Left cardiac atrium (tissue), 4 donors: Measurements from ENCODE around the gene PIBF1. TPM values are rescaled to one million over a fixed set of nuclear protein-coding genes. Genes with fewer than 3 reads are reported as not detected.
"Not testable (repeated sequence)": the region's sequence is repeated elsewhere in the genome, so short reads cannot be mapped to it uniquely, and the experiment has no call there.

ENCODE experiments used
- ATAC-seq, 2 donors: fragments of 200-7000 bp; cut with Tn5 transposase; one replicate each; pipeline ENCODE4 v1.9.1; 2020; ENCODE audit warnings: mild to moderate bottlenecking in 2 of 2, moderate library complexity in 2 of 2
- DNase-seq: peaks from one replicate; pipeline ENCODE4 v3.0.0-alpha.2; 2020
- intact Hi-C, 2 donors: fragments of 100-400 bp; cut with DNase I; formaldehyde crosslinking; loops; one replicate each; pipeline versions ENCODE4 v1.14.1 to v1.15.1; 2022 to 2023
- total RNA-seq, 2 donors: library from RNA; stranded (reverse); fragmentation: NEBNext Ultra II Directional; extraction: Animal tissue kit (Norgen Biotek cat#: 25700); gene quantifications; one replicate each; pipeline ENCODE4 v1.2.1, GENCODE V29; 2021
- donor health status: DM: no; HTN: yes; CAD: no.
- donor health status: DM: no; HTN: yes; CAD: no; lungs with severe emphysema.
- donor health status: DM: yes; HTN: yes; CAD: no.
- donor health status: Dilated cardiomyopathy.

PIBF1 gene
- total RNA-seq, 2 donors from 2014 or later, result 12.2 to 13.5 TPM

DNA sequence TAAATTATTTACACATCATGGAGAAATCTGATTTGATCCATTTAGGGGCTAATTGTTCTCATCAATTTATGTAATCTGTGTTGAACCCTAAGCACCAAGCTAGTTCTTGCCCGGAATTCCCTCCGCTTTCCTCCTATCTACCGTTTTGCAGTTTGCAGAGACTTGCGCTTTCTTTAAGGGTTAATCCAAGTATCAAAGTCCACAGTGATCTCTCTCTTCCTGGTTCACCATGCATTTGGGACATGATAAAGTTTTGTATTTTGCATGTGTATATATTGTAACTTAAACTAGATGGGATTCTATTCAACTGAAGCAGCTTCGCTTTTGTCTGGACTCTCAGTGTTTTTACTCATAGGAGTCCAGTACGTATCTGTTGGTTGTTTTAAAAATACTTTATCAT, 263.1 kb downstream of the PIBF1 start:
- DNase-seq (no peak), ATAC-seq (no peak)
- intact Hi-C loops, result no loop called here

DNA sequence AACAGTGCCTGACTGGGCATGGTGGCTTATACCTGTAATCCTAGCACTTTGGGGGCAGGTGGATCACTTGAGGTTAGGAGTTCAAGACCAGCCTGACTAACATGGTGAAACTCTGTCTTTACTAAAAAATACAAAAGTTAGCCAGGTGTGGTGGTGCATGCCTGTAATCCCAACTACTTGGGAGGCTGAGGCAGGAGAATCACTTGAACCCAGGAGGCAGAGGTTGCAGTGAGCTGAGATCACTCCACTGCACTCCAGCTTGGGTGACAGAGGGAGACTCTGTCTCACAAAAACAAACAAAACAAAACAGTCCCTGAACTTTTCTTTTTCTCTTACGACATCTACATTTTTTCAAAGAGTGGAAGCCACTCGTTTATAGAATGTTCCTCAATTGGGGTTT, 266.7 kb downstream of the PIBF1 start:
- ATAC-seq, intact Hi-C loops, DNase-seq: not testable (repeated sequence)

DNA sequence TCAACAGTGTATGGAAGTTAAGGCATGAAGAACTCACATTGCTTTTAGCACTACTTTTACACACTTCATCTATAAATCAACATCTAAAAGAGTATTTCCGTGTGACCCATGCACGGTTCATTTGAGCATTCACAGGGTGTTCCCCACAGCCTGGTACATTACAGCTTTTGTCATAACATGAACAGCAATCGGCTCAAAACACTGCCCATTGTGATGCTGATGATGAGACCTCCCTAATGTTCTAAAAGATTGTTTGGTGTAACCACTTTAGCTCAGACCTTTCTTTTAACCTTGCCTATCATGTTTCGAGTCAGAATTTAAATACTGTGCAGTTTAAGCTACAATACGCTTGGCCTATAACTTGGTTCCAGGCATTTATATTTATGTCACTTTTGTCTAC, 272.8 kb downstream of the PIBF1 start:
- intact Hi-C loops, result no loop called here
- no peak for ATAC-seq
- no peak for DNase-seq

GRCh38 chr13:73055813-73056564, 274.1 kb downstream of the PIBF1 start:
- no peak for ATAC-seq
- intact Hi-C loops, result no loop called here
- DNase-seq, result no peak

GRCh38 chr13:73056565-73056962, 274.6 kb downstream of the PIBF1 start:
- no peak for DNase-seq
- intact Hi-C loops, result no loop called here
- ATAC-seq, result no peak

DNA sequence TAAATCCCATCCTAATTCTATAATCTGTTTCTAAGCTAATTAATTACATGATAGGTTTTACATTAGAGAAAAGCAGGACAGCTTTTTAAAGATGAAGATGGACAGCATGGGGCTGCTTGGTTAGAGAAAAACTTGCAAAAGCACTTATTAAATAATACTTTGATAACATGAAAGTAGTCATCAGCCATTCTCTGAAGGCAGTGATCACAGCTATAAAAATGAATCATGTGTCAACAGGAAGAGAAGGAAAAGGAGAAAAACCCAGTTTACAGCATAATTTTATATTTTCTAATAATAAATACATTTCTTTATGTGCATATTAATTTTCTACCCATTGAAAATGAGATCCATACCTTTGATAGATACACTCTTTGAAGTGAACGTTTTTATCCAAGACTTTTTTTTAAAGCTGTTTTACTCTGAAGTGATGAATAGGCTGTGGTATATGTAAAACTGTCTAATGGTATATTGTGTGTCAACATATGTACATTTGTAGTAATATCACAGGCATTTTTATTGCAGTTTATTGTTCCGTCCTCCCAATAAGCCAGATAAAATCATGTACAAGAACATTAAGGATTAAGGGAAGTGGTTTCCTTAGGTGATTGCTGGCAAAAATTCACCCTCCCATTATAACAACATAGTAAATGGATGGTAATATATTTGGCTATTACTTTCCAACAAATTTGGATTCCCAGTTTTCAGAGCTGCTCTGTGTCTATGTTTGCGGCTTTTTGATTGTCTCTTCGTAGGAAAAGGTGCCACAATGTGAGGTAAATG, 275.5 kb downstream of the PIBF1 start:
- intact Hi-C loops, result no loop called here
- no peak for ATAC-seq
- no peak for DNase-seq

DNA sequence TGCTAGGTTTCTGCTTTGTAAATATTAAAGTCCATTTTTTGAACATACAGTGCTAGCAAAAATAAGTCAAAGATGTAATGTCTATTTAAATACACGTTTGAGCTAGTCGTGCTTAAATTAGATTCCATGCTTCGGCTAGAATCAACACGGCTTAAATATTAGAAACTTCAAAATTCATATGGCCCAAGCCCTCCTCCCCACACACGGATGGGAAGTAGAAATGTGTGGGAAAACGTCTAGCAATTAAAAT, 276.1 kb downstream of the PIBF1 start:
- intact Hi-C loops, result no loop called here
- DNase-seq (no peak), ATAC-seq (no peak)

DNA sequence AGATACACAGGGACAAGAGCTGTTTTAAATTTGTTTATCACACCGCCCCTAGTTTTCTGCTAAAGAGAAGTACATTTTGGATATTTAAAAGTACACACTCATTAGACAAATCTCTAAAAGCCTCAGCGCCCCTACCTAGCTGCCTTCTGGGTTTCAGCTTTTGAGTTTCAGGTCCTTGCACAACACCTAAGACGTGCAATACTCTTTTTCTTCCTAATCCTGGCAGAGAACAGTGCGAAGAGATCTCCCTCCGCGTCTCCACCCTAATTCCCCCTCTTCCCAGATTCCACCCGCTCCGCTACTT, 276.5 kb downstream of the PIBF1 start:
- intact Hi-C loops, result no loop called here
- ATAC-seq, result no peak
- no peak for DNase-seq

DNA sequence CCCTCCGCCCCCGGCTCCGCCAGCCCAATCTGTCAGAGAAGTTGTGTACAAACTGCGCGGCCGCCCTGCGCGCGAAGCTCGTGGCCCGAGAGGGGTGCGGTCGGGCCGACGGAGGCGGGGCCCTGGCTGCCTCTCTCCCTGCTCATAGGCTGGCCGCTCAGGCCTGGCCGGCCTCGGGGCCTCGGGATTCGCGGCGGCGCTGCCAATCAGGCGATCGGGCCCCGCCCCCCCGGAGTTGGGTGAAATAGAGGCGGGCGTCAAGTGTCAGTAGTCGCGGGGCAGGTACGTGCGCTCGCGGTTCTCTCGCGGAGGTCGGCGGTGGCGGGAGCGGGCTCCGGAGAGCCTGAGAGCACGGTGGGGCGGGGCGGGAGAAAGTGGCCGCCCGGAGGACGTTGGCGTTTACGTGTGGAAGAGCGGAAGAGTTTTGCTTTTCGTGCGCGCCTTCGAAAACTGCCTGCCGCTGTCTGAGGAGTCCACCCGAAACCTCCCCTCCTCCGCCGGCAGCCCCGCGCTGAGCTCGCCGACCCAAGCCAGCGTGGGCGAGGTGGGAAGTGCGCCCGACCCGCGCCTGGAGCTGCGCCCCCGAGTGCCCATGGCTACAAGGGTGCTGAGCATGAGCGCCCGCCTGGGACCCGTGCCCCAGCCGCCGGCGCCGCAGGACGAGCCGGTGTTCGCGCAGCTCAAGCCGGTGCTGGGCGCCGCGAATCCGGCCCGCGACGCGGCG, 277.0 kb downstream of the PIBF1 start, which contains the start of gene KLF5:
TSS of gene KLF5 (plus strand) at position 270 of the 724 bp plus-strand sequence. CDS start at position 593, 323 bp downstream.
- intact Hi-C loops, result no loop called here
- ATAC-seq (peak; percentile 98 to 99), DNase-seq (peak; percentile 96)

DNA sequence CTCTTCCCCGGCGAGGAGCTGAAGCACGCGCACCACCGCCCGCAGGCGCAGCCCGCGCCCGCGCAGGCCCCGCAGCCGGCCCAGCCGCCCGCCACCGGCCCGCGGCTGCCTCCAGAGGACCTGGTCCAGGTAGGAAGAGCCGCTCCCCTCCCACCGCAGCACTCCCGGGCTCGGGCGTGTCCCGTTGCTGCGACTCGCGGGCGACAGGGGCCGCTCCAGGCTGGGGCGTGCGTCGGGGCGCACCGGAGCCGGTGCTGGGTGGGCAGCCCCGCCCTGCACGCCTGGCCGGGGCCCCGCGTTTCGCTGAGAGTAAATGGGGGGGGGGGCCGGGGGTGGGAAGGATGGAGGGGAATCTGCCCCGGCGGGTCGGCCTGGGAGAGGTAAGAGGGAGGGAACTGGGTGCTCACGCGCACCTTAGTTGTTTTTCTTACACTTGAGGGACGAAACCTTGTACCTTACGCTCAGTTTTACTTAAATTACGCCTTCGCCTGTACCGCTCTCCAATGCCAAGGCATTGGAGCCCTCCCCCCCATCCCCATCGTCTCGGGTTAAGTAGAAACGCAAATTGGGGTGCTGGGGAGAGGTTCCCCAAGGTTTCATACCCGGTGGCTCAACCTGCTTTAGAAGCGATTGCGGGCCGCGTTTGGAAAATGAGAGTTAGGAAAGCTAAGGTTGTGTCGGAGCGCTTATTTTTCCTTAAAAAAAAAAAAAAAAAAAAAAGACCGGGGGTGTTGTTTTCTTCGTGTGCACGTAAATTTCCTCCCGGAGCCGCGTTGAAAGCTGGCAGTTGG, 277.7 kb downstream of the PIBF1 start:
- DNase-seq (peak; percentile 40), ATAC-seq (peak; percentile 7 to 44)
- intact Hi-C loops, result no loop called here

DNA sequence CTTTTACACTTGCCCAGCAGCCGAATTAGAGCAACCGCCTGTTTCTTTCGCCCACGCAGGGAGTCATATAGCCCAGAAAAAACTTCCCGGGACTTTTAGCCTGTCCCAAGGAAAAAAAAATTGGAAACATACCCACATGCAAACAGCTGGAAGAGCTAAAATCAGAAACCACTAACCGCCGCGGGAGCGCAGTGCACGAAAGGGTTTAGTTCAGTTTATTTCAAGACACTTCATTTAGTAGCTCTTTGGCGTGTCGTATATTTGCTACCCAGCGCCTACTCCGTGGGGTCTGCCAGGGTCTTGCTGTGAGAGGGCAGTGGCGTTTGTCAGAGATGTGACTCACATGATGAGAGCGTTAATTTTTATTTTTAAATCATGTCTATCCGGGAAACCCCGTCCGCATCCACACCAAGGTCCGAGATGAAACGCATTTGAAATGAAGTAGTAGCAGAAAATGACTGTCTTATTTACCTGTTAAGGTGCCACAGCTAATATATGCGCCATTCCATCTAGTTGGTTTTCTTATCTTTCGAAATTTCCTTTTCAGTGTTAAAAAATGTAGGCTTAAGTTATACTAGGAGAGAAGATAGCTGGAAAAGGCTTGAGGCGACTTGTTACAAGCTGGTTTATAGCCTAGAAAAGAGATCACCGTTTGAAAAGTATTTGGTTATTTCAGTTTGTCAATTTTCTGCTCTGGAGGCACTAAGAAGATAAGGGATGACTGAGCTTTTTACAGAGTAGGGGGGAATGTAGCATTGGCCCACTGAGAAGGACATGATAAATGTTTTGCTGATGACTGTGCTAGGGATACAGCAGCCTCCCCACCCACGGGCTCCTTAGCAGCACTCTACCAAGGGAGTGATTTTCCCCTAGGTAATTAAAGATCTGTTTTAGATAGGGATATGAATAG, 278.6 kb downstream of the PIBF1 start:
- intact Hi-C loops, result no loop called here
- ATAC-seq (peak in 1 of 2 donors; percentile 13), DNase-seq (peak; percentile 34)

- DNase-seq (no peak), ATAC-seq (no peak)
- intact Hi-C loops, result no loop called here
Measured at GRCh38 chr13:73061473-73061872, 279.5 kb downstream of the PIBF1 start.

DNA sequence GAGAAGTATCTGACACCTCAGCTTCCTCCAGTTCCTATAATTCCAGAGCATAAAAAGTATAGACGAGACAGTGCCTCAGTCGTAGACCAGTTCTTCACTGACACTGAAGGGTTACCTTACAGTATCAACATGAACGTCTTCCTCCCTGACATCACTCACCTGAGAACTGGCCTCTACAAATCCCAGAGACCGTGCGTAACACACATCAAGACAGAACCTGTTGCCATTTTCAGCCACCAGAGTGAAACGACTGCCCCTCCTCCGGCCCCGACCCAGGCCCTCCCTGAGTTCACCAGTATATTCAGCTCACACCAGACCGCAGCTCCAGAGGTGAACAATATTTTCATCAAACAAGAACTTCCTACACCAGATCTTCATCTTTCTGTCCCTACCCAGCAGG, 279.9 kb downstream of the PIBF1 start:
- ATAC-seq (no peak), DNase-seq (no peak)
- intact Hi-C loops, result no loop called here

- intact Hi-C loops, result no loop called here
- DNase-seq (no peak), ATAC-seq (no peak)
Measured at GRCh38 chr13:73062468-73062867, 280.5 kb downstream of the PIBF1 start.

GRCh38 chr13:73063166-73063565, 281.2 kb downstream of the PIBF1 start:
- no peak for ATAC-seq
- no peak for DNase-seq
- intact Hi-C loops, result no loop called here

- ATAC-seq (no peak), DNase-seq (no peak)
- intact Hi-C loops, result no loop called here
Measured at GRCh38 chr13:73065036-73065435, 283.1 kb downstream of the PIBF1 start.

DNA sequence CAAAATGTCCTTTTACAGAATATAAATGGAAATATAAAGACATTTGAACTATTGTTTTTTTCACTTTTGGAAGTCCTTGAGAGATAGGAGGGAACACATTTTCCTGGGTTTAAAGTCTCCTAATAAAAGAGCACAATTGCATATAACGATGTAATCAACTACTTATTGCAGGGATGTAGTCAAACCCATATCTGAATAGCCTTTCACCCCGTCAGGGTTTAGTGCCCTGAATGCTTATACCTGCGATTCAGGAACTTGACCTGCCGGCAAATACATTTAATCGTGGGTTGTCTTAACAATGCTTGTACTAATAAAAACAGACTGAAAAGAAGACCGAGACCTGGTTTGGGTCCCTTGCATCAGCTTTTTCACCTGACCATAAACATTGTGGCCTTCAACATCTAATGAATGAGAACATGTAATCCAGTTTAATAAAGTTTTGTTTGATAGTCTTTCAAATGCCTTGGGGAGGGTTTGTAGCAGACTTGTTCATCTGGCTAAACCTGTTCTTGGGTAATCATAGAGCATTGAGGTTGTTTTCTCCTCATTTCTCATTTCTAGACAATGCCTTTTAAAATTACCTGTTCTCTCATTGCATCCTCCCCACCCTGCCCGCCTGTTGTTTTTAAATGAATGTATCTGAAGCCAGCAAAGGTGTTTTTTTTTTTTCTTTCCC, 283.9 kb downstream of the PIBF1 start:
- ATAC-seq (no peak), DNase-seq (no peak)
- intact Hi-C loops, result no loop called here
